Testis (tissue), 3 donors: ENCODE measurements around the gene DIS3L2. TPM values are rescaled to one million over a fixed set of nuclear protein-coding genes. Genes with fewer than 3 reads are reported as not detected.

Source experiments
- DNase-seq: peaks from one replicate; pipeline ENCODE4 v3.0.0-alpha.2; 2019
- H3K27ac ChIP-seq, 2 donors: fragments of 200-600 bp; sonication (generic); one replicate each; pipeline ENCODE4 v1.5.1; 2019
- H3K27me3 ChIP-seq: fragments of 200-600 bp; sonication (generic); one replicate; pipeline ENCODE4 v1.5.1; 2019
- H3K36me3 ChIP-seq: fragments of 200-600 bp; sonication (generic); one replicate; pipeline ENCODE4 v1.5.1; 2017; ENCODE audit warnings: low read depth; ENCODE audit errors: missing control alignments
- H3K4me1 ChIP-seq: fragments of 200-600 bp; sonication (generic); one replicate; pipeline ENCODE4 v1.5.1; 2019
- H3K4me3 ChIP-seq, 2 donors: fragments of 200-600 bp; sonication (generic); one replicate each; pipeline ENCODE4 v1.5.1; 2017 to 2019
- H3K9me3 ChIP-seq: fragments of 200-600 bp; sonication (generic); one replicate; pipeline ENCODE4 v1.5.1; 2017
- POLR2A ChIP-seq: fragments of 450-650 bp; IDR thresholded peaks from one replicate; pipeline ENCODE4 v1.6.1; 2017; ENCODE audit warnings: antibody characterized with exemption, mild to moderate bottlenecking, moderate library complexity
- WGBS, 2 donors: methylation state at CpG; one replicate each; pipeline ENCODE4 v1.1.5; 2018; 5-methylcytosine and 5-hydroxymethylcytosine counted together
- intact Hi-C: fragments of 100-400 bp; cut with DNase I; formaldehyde crosslinking; loops from one replicate; pipeline ENCODE4 v1.15.1; 2023; ENCODE audit warnings: low total_unique reads
- polyA plus RNA-seq: library from polyadenylated mRNA; stranded (reverse); fragments of 350-450 nt; fragmentation: Illumina TruSeq; extraction: RNeasy Lipid Tissue Mini Kit (QIAGEN cat#74804); gene quantifications from one replicate; pipeline ENCODE4 v1.2.3, GENCODE V29; 2014; ENCODE audit warnings: low read depth, low replicate concordance; ENCODE audit not compliant: insufficient read depth
- total RNA-seq, 2 donors: library from RNA; depleted of rRNA; stranded (reverse); fragments of >200 nt; gene quantifications; one replicate each; pipeline ENCODE4 v1.2.3, GENCODE V29; 2016
- TF ChIP-seq, protein P1 (sequence below), 3 experiments: fragments of 450-650 bp in 2 of 3; fragments of 200-600 bp in 1 of 3; sonication (generic) in 1 of 3; IDR thresholded peaks; one replicate each; pipeline ENCODE4 v1.5.1; 2016 to 2019; ENCODE audit warnings: antibody characterized with exemption in 3 of 3, mild to moderate bottlenecking in 2 of 3, moderate library complexity in 1 of 3

Gene DIS3L2
- total and polyA plus RNA-seq, 3 donors from 2014 or later = 32.5 to 80.7 (median 70.4) TPM

DNA sequence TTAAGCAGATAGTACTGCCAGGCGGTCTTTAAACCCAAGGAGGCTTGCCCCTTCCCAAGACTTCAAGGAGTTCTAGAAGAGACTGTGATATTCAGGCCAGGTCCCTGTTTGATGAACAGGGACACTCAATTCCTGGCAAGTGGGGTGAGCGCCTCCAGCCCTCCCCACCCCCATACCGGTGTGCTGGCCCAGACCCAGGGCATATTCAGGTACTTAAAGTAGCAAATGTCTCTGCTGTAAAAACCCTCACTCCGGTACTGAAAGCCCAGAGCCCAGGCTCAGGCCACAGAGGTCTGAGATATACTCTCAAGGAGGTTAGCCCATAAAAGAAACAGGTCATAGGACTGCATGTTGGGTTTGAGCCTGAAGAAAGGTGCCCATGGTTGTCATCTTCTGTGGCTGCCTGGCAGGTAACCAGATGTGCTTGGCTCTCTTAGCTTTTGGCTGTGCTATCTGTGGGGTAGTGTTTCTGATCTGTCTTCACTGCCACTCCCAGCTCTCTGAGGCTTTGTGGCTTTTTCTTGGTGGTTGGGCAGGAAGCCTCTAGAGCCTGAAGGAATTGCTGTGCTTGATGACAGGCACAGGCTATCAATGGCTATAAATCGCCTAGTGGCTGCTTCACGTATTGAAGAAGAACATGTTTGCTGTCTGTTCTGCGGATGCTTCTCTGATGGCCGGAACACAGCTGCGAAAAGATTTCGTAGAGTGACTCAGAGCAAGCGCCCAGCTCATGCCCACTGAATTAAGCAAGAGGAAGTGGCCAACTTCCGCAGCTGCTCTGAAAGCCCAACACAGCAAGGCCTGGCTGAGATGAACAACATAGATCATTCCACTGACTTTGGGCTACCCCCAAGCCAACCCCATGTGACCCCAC, 353.8 kb downstream of the DIS3L2 start:
- Histone ChIP-seq H3K27me3 (no peaks in the 10 kb centered on the region), H3K9me3 (no peaks in the 10 kb centered on the region), H3K27ac (no peak overlapping the region), H3K4me3 (no peak overlapping the region), H3K36me3 (no peaks in the 10 kb centered on the region), H3K4me1 (peaks cover 10% of the 10 kb centered on the region)
- DNase-seq = peak; percentile 50
- TF ChIP-seq, protein P1, sequence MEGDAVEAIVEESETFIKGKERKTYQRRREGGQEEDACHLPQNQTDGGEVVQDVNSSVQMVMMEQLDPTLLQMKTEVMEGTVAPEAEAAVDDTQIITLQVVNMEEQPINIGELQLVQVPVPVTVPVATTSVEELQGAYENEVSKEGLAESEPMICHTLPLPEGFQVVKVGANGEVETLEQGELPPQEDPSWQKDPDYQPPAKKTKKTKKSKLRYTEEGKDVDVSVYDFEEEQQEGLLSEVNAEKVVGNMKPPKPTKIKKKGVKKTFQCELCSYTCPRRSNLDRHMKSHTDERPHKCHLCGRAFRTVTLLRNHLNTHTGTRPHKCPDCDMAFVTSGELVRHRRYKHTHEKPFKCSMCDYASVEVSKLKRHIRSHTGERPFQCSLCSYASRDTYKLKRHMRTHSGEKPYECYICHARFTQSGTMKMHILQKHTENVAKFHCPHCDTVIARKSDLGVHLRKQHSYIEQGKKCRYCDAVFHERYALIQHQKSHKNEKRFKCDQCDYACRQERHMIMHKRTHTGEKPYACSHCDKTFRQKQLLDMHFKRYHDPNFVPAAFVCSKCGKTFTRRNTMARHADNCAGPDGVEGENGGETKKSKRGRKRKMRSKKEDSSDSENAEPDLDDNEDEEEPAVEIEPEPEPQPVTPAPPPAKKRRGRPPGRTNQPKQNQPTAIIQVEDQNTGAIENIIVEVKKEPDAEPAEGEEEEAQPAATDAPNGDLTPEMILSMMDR (IDR thresholded peaks at IDR 0.05) = no peak
- no peak for TF ChIP-seq POLR2A
- intact Hi-C loops = no loop called here
- WGBS, 2 donors = 80 to 88% methylated on average over 12 of the region's 12 CpGs

DNA sequence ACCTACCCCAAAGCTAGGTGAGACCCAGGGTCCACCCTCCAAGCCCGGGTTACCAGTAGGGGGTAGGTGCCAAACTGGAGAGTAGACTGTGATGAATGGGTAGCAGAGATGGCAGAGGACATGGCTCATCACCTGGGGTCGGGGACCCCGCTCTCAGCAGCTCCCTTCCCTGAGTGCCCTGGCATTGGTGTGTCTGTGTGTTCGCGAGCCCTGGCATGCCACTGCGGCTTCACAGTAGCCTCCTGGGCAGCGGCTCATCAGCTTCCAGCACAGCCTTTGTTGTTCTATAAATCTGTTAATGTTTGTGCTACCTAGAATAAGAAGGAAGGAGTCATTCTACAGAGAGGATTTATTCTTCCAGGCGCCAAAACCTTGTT, 354.4 kb downstream of the DIS3L2 start:
- DNase-seq = no peak
- TF ChIP-seq POLR2A = no peak
- TF ChIP-seq, protein P1 (IDR thresholded peaks at IDR 0.05) = no peak
- Histone ChIP-seq H3K27ac (no peak overlapping the region), H3K4me1 (peaks cover 14% of the 10 kb centered on the region), H3K27me3 (no peaks in the 10 kb centered on the region), H3K4me3 (no peak overlapping the region), H3K36me3 (no peaks in the 10 kb centered on the region), H3K9me3 (no peaks in the 10 kb centered on the region)
- intact Hi-C loops = no loop called here
- WGBS, 2 donors = 84 to 94% methylated on average over 3 to 8 of the region's 8 CpGs

DNA sequence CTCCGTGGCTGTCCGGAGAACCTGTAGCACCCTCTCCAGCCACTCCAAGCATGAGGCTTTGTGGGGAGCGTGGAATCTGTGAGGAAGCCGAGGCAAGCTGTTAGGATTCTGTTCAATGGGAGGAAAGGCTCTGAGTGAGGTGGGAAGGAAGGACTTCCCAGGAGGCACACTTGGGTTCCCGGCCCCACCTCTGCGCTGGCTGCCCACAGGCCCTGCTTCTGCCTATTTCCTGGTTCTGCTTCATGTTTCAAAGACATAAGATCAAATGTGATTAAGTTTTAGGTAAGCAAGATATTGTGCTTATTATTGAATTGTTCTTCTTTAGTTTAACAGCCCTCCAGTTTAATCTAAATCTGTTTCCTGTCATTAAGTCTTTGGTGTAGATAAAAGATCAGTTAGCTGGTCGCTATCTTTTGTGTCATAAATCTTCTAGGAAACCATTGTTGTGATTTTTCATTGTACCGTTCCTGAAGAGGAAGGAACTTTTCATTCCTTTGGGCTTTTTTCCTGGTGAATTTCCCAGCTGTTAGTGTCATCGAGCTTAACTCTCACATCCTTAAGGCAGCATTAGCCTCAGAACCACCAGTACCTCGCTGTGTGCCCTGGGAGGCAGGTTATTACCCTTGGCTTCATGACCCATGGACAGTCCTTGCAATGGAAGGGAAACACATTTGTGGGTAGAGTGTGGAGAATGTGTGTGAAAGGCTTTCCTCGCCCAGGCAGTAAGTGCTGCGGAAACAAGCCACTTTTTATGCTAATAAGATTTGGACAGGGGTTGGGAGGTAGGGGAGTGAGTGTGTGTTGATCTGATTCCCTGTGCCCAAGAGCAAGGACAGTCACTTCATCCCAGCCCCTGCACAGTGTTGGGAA, 355.2 kb downstream of the DIS3L2 start:
- Histone ChIP-seq H3K4me1 (peaks cover 14% of the 10 kb centered on the region), H3K27ac (no peak overlapping the region), H3K4me3 (no peak overlapping the region), H3K36me3 (no peaks in the 10 kb centered on the region), H3K27me3 (no peaks in the 10 kb centered on the region), H3K9me3 (no peaks in the 10 kb centered on the region)
- TF ChIP-seq, protein P1 (IDR thresholded peaks at IDR 0.05) = no peak
- no peak for TF ChIP-seq POLR2A
- 81 to 86% methylated on average over 12 of the region's 12 CpGs for WGBS, 2 donors
- intact Hi-C loops = no loop called here
- no peak for DNase-seq

DNA sequence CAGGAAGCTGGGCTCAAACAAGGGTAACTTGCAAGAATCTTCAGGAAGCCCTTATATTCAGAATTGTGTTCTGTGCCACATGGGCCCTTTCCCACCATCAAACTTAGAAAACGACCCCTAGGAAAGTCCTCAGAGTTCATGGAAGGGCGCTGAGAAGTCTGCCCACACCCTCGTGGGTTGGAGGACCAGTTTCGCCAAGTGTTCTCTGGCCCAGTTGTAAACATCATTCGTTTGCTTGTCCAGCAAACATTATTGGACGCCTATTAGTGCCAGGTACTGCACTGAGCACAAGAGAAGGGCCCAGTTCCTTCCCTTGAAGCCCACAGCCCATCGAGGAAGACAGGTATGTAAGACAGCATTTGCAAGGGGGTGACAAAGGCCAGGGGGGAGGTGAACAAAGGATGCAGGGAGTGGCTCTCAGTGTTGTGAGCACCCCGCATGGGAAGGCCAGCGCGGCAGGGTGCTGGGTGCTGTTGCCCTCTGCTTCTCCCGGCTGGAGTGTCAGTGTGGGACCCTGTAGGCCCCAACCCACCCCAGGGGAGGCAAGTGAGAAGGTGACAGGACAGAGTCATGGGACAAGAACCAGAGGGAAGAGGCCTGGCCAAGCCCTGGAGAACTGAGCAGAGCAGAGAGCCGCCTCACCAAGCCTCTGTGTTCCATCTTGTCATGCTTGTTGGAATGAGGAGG, 356.8 kb downstream of the DIS3L2 start:
- TF ChIP-seq, protein P1 (IDR thresholded peaks at IDR 0.05) = no peak
- no peak for TF ChIP-seq POLR2A
- Histone ChIP-seq H3K4me3 (no peak overlapping the region), H3K27ac (no peak overlapping the region), H3K4me1 (peaks cover 18% of the 10 kb centered on the region), H3K9me3 (no peaks in the 10 kb centered on the region), H3K27me3 (no peaks in the 10 kb centered on the region), H3K36me3 (no peaks in the 10 kb centered on the region)
- WGBS, 2 donors = 95 to 96% methylated on average over 10 to 12 of the region's 12 CpGs
- DNase-seq = no peak
- intact Hi-C loops = no loop called here
